GM19324 (cell line): Measurements from ENCODE around the gene BCO1.

ENCODE experiments used
- ATAC-seq: cut with Tn5 transposase; IDR thresholded peaks from one replicate; pipeline ENCODE4 v1.9.1; 2021; ENCODE audit warnings: mild to moderate bottlenecking, moderate library complexity; ENCODE audit not compliant: unreplicated experiment, low FRiP score

BCO1 gene

GRCh38 chr16:81275064-81275532, 36.6 kb downstream of the BCO1 start:
- no peak for ATAC-seq

GRCh38 chr16:81275795-81276194, 37.3 kb downstream of the BCO1 start:
- no peak for ATAC-seq

- ATAC-seq = no peak
Observed at GRCh38 chr16:81276323-81276722, 37.8 kb downstream of the BCO1 start.

GRCh38 chr16:81277541-81278080, 39.1 kb downstream of the BCO1 start:
- no peak for ATAC-seq

GRCh38 chr16:81278526-81278925, 40.0 kb downstream of the BCO1 start:
- ATAC-seq = no peak

GRCh38 chr16:81279392-81279791, 40.9 kb downstream of the BCO1 start:
- ATAC-seq = no peak

- no peak for ATAC-seq
Observed at GRCh38 chr16:81280393-81280792, 41.9 kb downstream of the BCO1 start.

- no peak for ATAC-seq
Observed at GRCh38 chr16:81283044-81283443, 44.6 kb downstream of the BCO1 start.

- no peak for ATAC-seq
Observed at GRCh38 chr16:81284995-81285600, 46.6 kb downstream of the BCO1 start.

- ATAC-seq = no peak
Observed at GRCh38 chr16:81286190-81286589, 47.7 kb downstream of the BCO1 start.

- ATAC-seq = no peak
Observed at GRCh38 chr16:81291117-81291516, 52.6 kb downstream of the BCO1 start.

- no peak for ATAC-seq
Observed at GRCh38 chr16:81292936-81293335, 54.4 kb downstream of the BCO1 start.

GRCh38 chr16:81293909-81294802, 55.7 kb downstream of the BCO1 start:
- ATAC-seq = no peak

GRCh38 chr16:81296631-81297030, 58.1 kb downstream of the BCO1 start:
- no peak for ATAC-seq

GRCh38 chr16:81307770-81308169, 69.3 kb downstream of the BCO1 start:
- no peak for ATAC-seq

- ATAC-seq = no peak
Observed at GRCh38 chr16:81310045-81310644, 71.7 kb downstream of the BCO1 start.

GRCh38 chr16:81311762-81312161, 73.3 kb downstream of the BCO1 start:
- ATAC-seq = no peak

GRCh38 chr16:81313701-81314602, 75.5 kb downstream of the BCO1 start:
- ATAC-seq = no peak

GRCh38 chr16:81314603-81315270, 76.2 kb downstream of the BCO1 start, which contains the start of gene GAN:
TSS of gene GAN (plus strand) at chr16:81314962. CDS start at chr16:81315114, 152 bp downstream.
- ATAC-seq = peak; percentile 96
